GM12878 (cell line): Measurements from ENCODE around the gene THSD4. TPM values are rescaled to one million over a fixed set of nuclear protein-coding genes. Genes with fewer than 3 reads are reported as not detected.

Source experiments
- ATAC-seq: fragments of 200-7000 bp; cut with Tn5 transposase; 3 replicates; pipeline ENCODE4 v1.9.1; 2020; ENCODE audit warnings: mild to moderate bottlenecking, moderate library complexity
- BruUV-seq: library from RNA; stranded (reverse); fragments of 400-500 nt; replicated peaks from 2 replicates; lab custom pipeline; 2021; lab: Mats Ljungman, UMichigan
- CTCF ChIA-PET: fragments of 300-600 bp; sonication (Branson Sonifier 250); formaldehyde crosslinking; extraction: SDS; loops from one replicate; lab custom pipeline; 2021; ENCODE audit warnings: inconsistent platforms; lab: Yijun Ruan, JAX
- POLR2A ChIA-PET: fragments of 350-600 bp; formaldehyde crosslinking; extraction: SDS; loops from one replicate; lab custom pipeline; 2021; ENCODE audit warnings: inconsistent platforms; lab: Charles Lee
- RAD21 ChIA-PET: fragments of 300-600 bp; sonication (Branson Sonifier 250); formaldehyde crosslinking; loops from one replicate; lab custom pipeline; 2023; ENCODE audit warnings: antibody characterized with exemption; ENCODE audit not compliant: unreplicated experiment; lab: Charles Lee
- SMC1A ChIA-PET: fragments of 300-600 bp; sonication (Branson Sonifier 250); formaldehyde crosslinking; loops from one replicate; lab custom pipeline; 2023; ENCODE audit not compliant: unreplicated experiment, uncharacterized antibody; lab: Charles Lee
- DNase-seq: peaks from one replicate; pipeline ENCODE4 v3.0.0-alpha.2; 2011; ENCODE audit warnings: low read depth, low spot score
- FAIRE-seq: peaks from 3 replicates; lab custom pipeline; 2011; peaks lifted over from hg19 to GRCh38; lab: Jason Lieb, UNC
- H2AFZ ChIP-seq: 2 replicates; pipeline ENCODE4 v1.6.0; 2011; ENCODE audit warnings: low read depth, low read length, control low read depth; ENCODE audit not compliant: control insufficient read depth
- H3K27ac ChIP-seq: 2 replicates; pipeline ENCODE4 v1.5.1; 2011; ENCODE audit warnings: control low read depth; ENCODE audit not compliant: control insufficient read depth, insufficient read depth
- H3K27me3 ChIP-seq, 2 experiments: replicated peaks in 1 of 2; 2 replicates each; pipeline versions ENCODE4 v1.6.0 to v1.6.1; 2011; ENCODE audit warnings: low read length in 1 of 2; ENCODE audit not compliant: control insufficient read depth in 2 of 2, insufficient read depth in 2 of 2
- H3K36me3 ChIP-seq, 2 experiments: 2 replicates each; pipeline ENCODE4 v1.5.1; 2011; ENCODE audit warnings: low read length in 1 of 2; ENCODE audit not compliant: control insufficient read depth in 2 of 2, insufficient read depth in 2 of 2
- H3K4me1 ChIP-seq: 2 replicates; pipeline ENCODE4 v1.6.1; 2011; ENCODE audit warnings: mild to moderate bottlenecking, low read length, moderate library complexity, mixed read lengths; ENCODE audit not compliant: control insufficient read depth, insufficient read depth
- H3K4me2 ChIP-seq: 2 replicates; pipeline ENCODE4 v1.6.0; 2011; ENCODE audit warnings: control low read depth; ENCODE audit not compliant: control insufficient read depth, insufficient read depth
- H3K4me3 ChIP-seq: fragments of 200-600 bp; sonication (generic); 2 replicates; pipeline ENCODE4 v1.5.1; 2016
- H3K79me2 ChIP-seq: 2 replicates; pipeline ENCODE4 v1.6.0; 2011; ENCODE audit warnings: low read length; ENCODE audit not compliant: control insufficient read depth, insufficient read depth
- H3K9ac ChIP-seq: 2 replicates; pipeline ENCODE4 v1.8.0; 2011; ENCODE audit warnings: low read length, control low read depth, mixed read lengths; ENCODE audit not compliant: control insufficient read depth, insufficient read depth
- H3K9me3 ChIP-seq: replicated peaks from 3 replicates; pipeline ENCODE4 v1.5.1; 2011; ENCODE audit warnings: mild to moderate bottlenecking, low read length; ENCODE audit not compliant: control insufficient read depth, insufficient read depth
- H4K20me1 ChIP-seq: 2 replicates; pipeline ENCODE4 v1.6.0; 2011; ENCODE audit not compliant: control insufficient read depth, insufficient read depth
- CHD1 ChIP-seq: IDR thresholded peaks from 2 replicates; pipeline ENCODE4 v1.6.1; 2012; ENCODE audit warnings: low read depth, low read length, improper control_type of control experiment
- CHD2 ChIP-seq: IDR thresholded peaks from 2 replicates; pipeline ENCODE4 v1.6.1; 2011; ENCODE audit warnings: low read depth, low read length, improper control_type of control experiment, borderline replicate concordance
- E2F4 ChIP-seq: IDR thresholded peaks from 2 replicates; pipeline ENCODE4 v1.6.1; 2012; ENCODE audit warnings: low read depth, low read length, improper control_type of control experiment
- GABPA ChIP-seq: IDR thresholded peaks from 2 replicates; pipeline ENCODE4 v1.6.1; 2014; ENCODE audit warnings: antibody characterized with exemption, low read depth, mild to moderate bottlenecking, inconsistent platforms
- HCFC1 ChIP-seq: fragments of 150-350 bp; IDR thresholded peaks from 2 replicates; pipeline ENCODE4 v1.6.1; 2014; ENCODE audit warnings: low read length
- HDGF ChIP-seq: fragments of 450-650 bp; IDR thresholded peaks from 2 replicates; pipeline ENCODE4 v1.6.1; 2016; ENCODE audit warnings: antibody characterized with exemption
- LARP7 ChIP-seq: fragments of 450-650 bp; IDR thresholded peaks from 2 replicates; pipeline ENCODE4 v1.6.1; 2017; ENCODE audit warnings: mild to moderate bottlenecking
- MXI1 ChIP-seq: fragments of 150-350 bp; IDR thresholded peaks from 2 replicates; pipeline ENCODE4 v1.6.1; 2011; ENCODE audit warnings: low read depth, mild to moderate bottlenecking, inconsistent platforms, low read length, improper control_type of control experiment
- POLR2A ChIP-seq: IDR thresholded peaks from 2 replicates; pipeline ENCODE4 v1.6.1; 2011; ENCODE audit warnings: low read depth, mild to moderate bottlenecking, low read length
- POLR2AphosphoS5 ChIP-seq: IDR thresholded peaks from 2 replicates; pipeline ENCODE4 v1.6.1; 2011; ENCODE audit warnings: mild to moderate bottlenecking, low read length, inconsistent platforms
- SIN3A ChIP-seq: IDR thresholded peaks from 2 replicates; pipeline ENCODE4 v1.6.1; 2012; ENCODE audit warnings: low read depth, low read length, improper control_type of control experiment
- SMAD1 ChIP-seq: fragments of 450-650 bp; IDR thresholded peaks from 2 replicates; pipeline ENCODE4 v1.6.1; 2018; ENCODE audit warnings: mild to moderate bottlenecking, low read depth; ENCODE audit not compliant: partially characterized antibody
- SMARCA5 ChIP-seq: fragments of 450-650 bp; IDR thresholded peaks from 2 replicates; pipeline ENCODE4 v1.6.1; 2017; ENCODE audit warnings: mild to moderate bottlenecking
- SMC3 ChIP-seq: IDR thresholded peaks from 2 replicates; pipeline ENCODE4 v1.6.1; 2011; ENCODE audit warnings: low read length, improper control_type of control experiment, borderline replicate concordance
- SREBF2 ChIP-seq: IDR thresholded peaks from 2 replicates; pipeline ENCODE4 v1.6.1; 2012; ENCODE audit warnings: mild to moderate bottlenecking, low read length
- SRF ChIP-seq, 2 experiments: IDR thresholded peaks; 2 replicates each; pipeline ENCODE4 v1.6.1; 2011; ENCODE audit warnings: low read depth in 2 of 2, low read length in 2 of 2, mild to moderate bottlenecking in 1 of 2, moderate library complexity in 1 of 2
- STAT3 ChIP-seq: IDR thresholded peaks from 2 replicates; pipeline ENCODE4 v1.6.1; 2011; ENCODE audit warnings: low read depth, low read length, improper control_type of control experiment
- TCF3 ChIP-seq: IDR thresholded peaks from 2 replicates; pipeline ENCODE4 v1.6.1; 2012; ENCODE audit warnings: low read depth, mild to moderate bottlenecking, low read length, borderline replicate concordance; ENCODE audit not compliant: insufficient read depth
- USF1 ChIP-seq: IDR thresholded peaks from 2 replicates; pipeline ENCODE4 v1.6.1; 2011; ENCODE audit warnings: borderline replicate concordance, low read depth, mild to moderate bottlenecking, moderate library complexity, mixed read lengths, low read length; ENCODE audit not compliant: insufficient read depth; ENCODE audit errors: extremely low read length
- YBX1 ChIP-seq: fragments of 450-650 bp; IDR thresholded peaks from 2 replicates; pipeline ENCODE4 v1.6.1; 2016; ENCODE audit warnings: antibody characterized with exemption
- WGBS: methylation state at CpG from one replicate; pipeline ENCODE4 v1.1.6; 2016; ENCODE audit warnings: low lambda C conversion rate; ENCODE audit not compliant: insufficient replicate concordance, insufficient coverage; ENCODE audit errors: missing lambda C conversion rate; 5-methylcytosine and 5-hydroxymethylcytosine counted together
- in situ Hi-C: fragments of 300-500 bp; cut with MboI; formaldehyde crosslinking; loops from 9 replicates; pipeline ENCODE4 v1.14.3; 2018; ENCODE audit warnings: mixed read lengths
- intact Hi-C: fragments of 100-400 bp; cut with micrococcal nuclease; formaldehyde crosslinking; loops from one replicate; pipeline ENCODE4 v1.14.2; 2022; ENCODE audit not compliant: unreplicated experiment
- polyA plus RNA-seq, 11 experiments: library from polyadenylated mRNA; depleted of rRNA in 4 of 11; unstranded in 6 of 11; stranded (reverse) in 5 of 11; fragments of >200 nt; fragmentation: Nextera tagmentation in 4 of 11; fragmentation: Illumina TruSeq in 1 of 11; extraction: Ambion mirVana in 4 of 11; extraction: Trizol in 1 of 11; gene quantifications; 1 replicate in 1 of 11; 2 replicates in 10 of 11; pipeline versions ENCODE4 v1.2.1 to v1.2.3, GENCODE V29; 2011 to 2016; ENCODE audit warnings: inconsistent platforms in 2 of 11, missing spikeins in 2 of 11, low read depth in 1 of 11
- total RNA-seq, 4 experiments: library from RNA; depleted of rRNA in 3 of 4; stranded (reverse); fragments of >200 nt in 3 of 4; fragmentation: Illumina TruSeq in 1 of 4; extraction: Trizol in 1 of 4; gene quantifications; 2 replicates each; pipeline versions ENCODE4 v1.2.1 to v1.2.3, GENCODE V29; 2013 to 2021

THSD4 gene
- total and polyA plus RNA-seq, 10 of the 15 experiments (the other 5 are each of a cell fraction or from before 2014, with no cell fraction given) = 0.04 to 0.13 (median 0.05) TPM; not detected in 7

- ATAC-seq = no peak
- CTCF ChIA-PET = no interaction called here
- TF ChIP-seq CHD2 = no peak
- no peak for TF ChIP-seq POLR2AphosphoS5
- no peak for TF ChIP-seq SMC3
- no peak for TF ChIP-seq SMAD1
- no peak for TF ChIP-seq SMARCA5
- no peak for TF ChIP-seq STAT3
- TF ChIP-seq SREBF2 = no peak
- TF ChIP-seq HDGF = no peak
- no peak for TF ChIP-seq CHD1
- no peak for TF ChIP-seq HCFC1
- no peak for TF ChIP-seq GABPA
- no peak for TF ChIP-seq SRF (IDR thresholded peaks at IDR 0.05; ENCODE audit: low read depth in 2 of 2, low read length in 2 of 2)
- no peak for TF ChIP-seq SIN3A
- no peak for TF ChIP-seq USF1
- TF ChIP-seq MXI1 = no peak
- no peak for TF ChIP-seq POLR2A
- no peak for TF ChIP-seq YBX1
- no peak for TF ChIP-seq E2F4
- no peak for TF ChIP-seq TCF3
- no peak for TF ChIP-seq LARP7
- H2AFZ ChIP-seq = no peak overlapping the region
- H3K79me2 ChIP-seq = no peaks in the 10 kb centered on the region
- POLR2A ChIA-PET = no interaction called here
- no peak overlapping the region for H3K4me2 ChIP-seq
- DNase-seq = no peak
- no peak overlapping the region for H3K9ac ChIP-seq
- H3K4me1 ChIP-seq = no peaks in the 10 kb centered on the region
- in situ Hi-C loops = no loop called here
- intact Hi-C loops = no loop called here
- no peak overlapping the region for H3K27ac ChIP-seq
- no peaks in the 10 kb centered on the region for H3K9me3 ChIP-seq
- FAIRE-seq = no peak
- H3K27me3 ChIP-seq = no peaks in the 10 kb centered on the region
- SMC1A ChIA-PET = no interaction called here
- no peaks in the 10 kb centered on the region for H3K36me3 ChIP-seq
- H3K4me3 ChIP-seq = no peak overlapping the region
- no TSS peak for BruUV-seq
- no peaks in the 10 kb centered on the region for H4K20me1 ChIP-seq
- RAD21 ChIA-PET = no interaction called here
- 85% methylated on average over 2 of the region's 2 CpGs for WGBS
Measured at GRCh38 chr15:71643918-71644317, 528.6 kb downstream of the THSD4 start.
